Right lobe of liver (tissue), 4 donors: ENCODE results near the gene NRP2.

ENCODE experiments used
- CTCF ChIP-seq, 4 donors: fragments of 200-600 bp in 3 of 4; fragments of 450-650 bp in 1 of 4; IDR thresholded peaks; one replicate each; pipeline versions ENCODE4 v1.5.1 to v1.8.0; 2016 to 2022; ENCODE audit warnings: antibody characterized with exemption in 4 of 4, mild to moderate bottlenecking in 2 of 4
- POLR2A ChIP-seq: fragments of 450-650 bp; IDR thresholded peaks from one replicate; pipeline ENCODE4 v1.6.1; 2017; ENCODE audit warnings: antibody characterized with exemption, mild to moderate bottlenecking
- donor health status: DM: no; HTN: no; CAD: no.
- donor health status: DM: no; HTN: no; CAD: no.
- donor health status: DM: no; HTN: yes; CAD: no.

GRCh38 chr2:205797866-205798265 is 115.6 kb downstream of the NRP2 start:
- TF ChIP-seq CTCF (IDR thresholded peaks at IDR 0.05) (no peak), POLR2A (no peak)
